Measurements from ENCODE around the gene VSIG10L.

- TF ChIP-seq EP300 (IDR thresholded peaks at IDR 0.05) (no peak), CTCF (IDR thresholded peaks at IDR 0.05) (no peak), POLR2AphosphoS5 (IDR thresholded peaks at IDR 0.05) (no peak)
Measured at GRCh38 chr19:51386882-51387520, 45.1 kb upstream of the VSIG10L start.
